ENCODE data around the gene CBX3. TPM values are rescaled to one million over a fixed set of nuclear protein-coding genes. Genes with fewer than 3 reads are reported as not detected.

The CBX3 gene
- total RNA-seq, 2 donors from 2014 or later: 51.6 to 75.3 TPM

- WGBS: 73% methylated on average over 15 of the region's 15 CpGs
- no peak for DNase-seq (ENCODE audit: low spot score)
These were observed 47.4 kb upstream of the CBX3 start for GRCh38 chr7:26153823-26154783.

GRCh38 chr7:26155531-26156375 lies 45.8 kb upstream of the CBX3 start:
- no peaks in the 10 kb centered on the region for H3K9me3 ChIP-seq
- H3K4me1 ChIP-seq (replicated peaks): no peaks in the 10 kb centered on the region
- TF ChIP-seq CTCF (IDR thresholded peaks at IDR 0.05) (no peak), POLR2A (IDR thresholded peaks at IDR 0.05) (no peak), POLR2AphosphoS5 (IDR thresholded peaks at IDR 0.05) (no peak)
- DNase-seq (ENCODE audit: low spot score): no peak
- WGBS: 63% methylated on average over 8 of the region's 8 CpGs
- H3K4me3 ChIP-seq: no peak overlapping the region
- H3K27me3 ChIP-seq (replicated peaks; ENCODE audit: insufficient read depth): no peaks in the 10 kb centered on the region
- intact Hi-C loops (cut with DNase I): no loop called here
- H3K27ac ChIP-seq: no peak overlapping the region
- no peaks in the 10 kb centered on the region for H3K36me3 ChIP-seq

More at GRCh38 chr7:26153823-26154783, 47.4 kb upstream of the CBX3 start:
- H3K4me3 ChIP-seq: no peak overlapping the region
- H3K36me3 ChIP-seq: no peaks in the 10 kb centered on the region
- no peak overlapping the region for H3K27ac ChIP-seq
- no peaks in the 10 kb centered on the region for H3K4me1 ChIP-seq (replicated peaks)
- H3K9me3 ChIP-seq: no peaks in the 10 kb centered on the region
- no peaks in the 10 kb centered on the region for H3K27me3 ChIP-seq (replicated peaks; ENCODE audit: insufficient read depth)
- TF ChIP-seq POLR2AphosphoS5 (IDR thresholded peaks at IDR 0.05) (no peak), POLR2A (IDR thresholded peaks at IDR 0.05) (no peak), CTCF (IDR thresholded peaks at IDR 0.05) (no peak)
- intact Hi-C loops (cut with DNase I): no loop called here

- no peaks in the 10 kb centered on the region for H3K27me3 ChIP-seq (replicated peaks; ENCODE audit: insufficient read depth)
- 62% methylated on average over 20 of the region's 20 CpGs for WGBS
- no peaks in the 10 kb centered on the region for H3K9me3 ChIP-seq
- H3K27ac ChIP-seq: no peak overlapping the region
- no peaks in the 10 kb centered on the region for H3K4me1 ChIP-seq (replicated peaks)
- intact Hi-C loops (cut with DNase I): no loop called here
- no peaks in the 10 kb centered on the region for H3K36me3 ChIP-seq
- DNase-seq (ENCODE audit: low spot score): no peak
- no peak overlapping the region for H3K4me3 ChIP-seq
- no peak for TF ChIP-seq CTCF (IDR thresholded peaks at IDR 0.05)
- no peak for TF ChIP-seq POLR2AphosphoS5 (IDR thresholded peaks at IDR 0.05)
- no peak for TF ChIP-seq POLR2A (IDR thresholded peaks at IDR 0.05)
These were observed 44.8 kb upstream of the CBX3 start for GRCh38 chr7:26156451-26157420.

GRCh38 chr7:26157520-26158105 lies 43.9 kb upstream of the CBX3 start:
- H3K9me3 ChIP-seq: no peaks in the 10 kb centered on the region
- H3K36me3 ChIP-seq: no peaks in the 10 kb centered on the region
- H3K27me3 ChIP-seq (replicated peaks; ENCODE audit: insufficient read depth): no peaks in the 10 kb centered on the region
- no peak for DNase-seq (ENCODE audit: low spot score)
- TF ChIP-seq POLR2AphosphoS5 (IDR thresholded peaks at IDR 0.05): no peak
- no peak for TF ChIP-seq CTCF (IDR thresholded peaks at IDR 0.05)
- no peak for TF ChIP-seq POLR2A (IDR thresholded peaks at IDR 0.05)
- H3K4me1 ChIP-seq (replicated peaks): no peaks in the 10 kb centered on the region
- 44% methylated on average over 4 of the region's 4 CpGs for WGBS
- intact Hi-C loops (cut with DNase I): no loop called here
- no peak overlapping the region for H3K27ac ChIP-seq
- H3K4me3 ChIP-seq: no peak overlapping the region

Measured in prostate gland (tissue), 2 donors.